H9 (cell line): ENCODE results near the gene GRID1. TPM values are rescaled to one million over a fixed set of nuclear protein-coding genes. Genes with fewer than 3 reads are reported as not detected.

Experiments
- DNase-seq: peaks from one replicate; pipeline ENCODE4 v3.0.0-alpha.2; 2017
- H2AFZ ChIP-seq: one replicate; pipeline ENCODE4 v1.6.1; 2013; ENCODE audit warnings: mild to moderate bottlenecking, low read length, control low read depth, moderate library complexity
- H2AK5ac ChIP-seq: 2 replicates; pipeline ENCODE4 v1.6.1; 2013; ENCODE audit warnings: low read length, control low read depth, mixed read lengths; ENCODE audit not compliant: insufficient read length
- H2BK120ac ChIP-seq: one replicate; pipeline ENCODE4 v1.6.1; 2013; ENCODE audit warnings: low read depth, mild to moderate bottlenecking, low read length, control low read depth, inconsistent platforms; ENCODE audit not compliant: poor library complexity, severe bottlenecking
- H2BK12ac ChIP-seq: 2 replicates; pipeline ENCODE4 v1.6.1; 2013; ENCODE audit warnings: low read length, control low read depth, mixed read lengths, low read depth; ENCODE audit not compliant: insufficient read length
- H2BK15ac ChIP-seq: 2 replicates; pipeline ENCODE4 v1.6.1; 2013; ENCODE audit warnings: low read depth, low read length, control low read depth
- H2BK20ac ChIP-seq: one replicate; pipeline ENCODE4 v1.6.1; 2013; ENCODE audit warnings: low read depth, mild to moderate bottlenecking, low read length, control low read depth, inconsistent platforms; ENCODE audit not compliant: poor library complexity, severe bottlenecking
- H2BK5ac ChIP-seq: 2 replicates; pipeline ENCODE4 v1.6.1; 2013; ENCODE audit warnings: low read length, control low read depth, mixed read lengths; ENCODE audit not compliant: insufficient read length
- H3K14ac ChIP-seq: 2 replicates; pipeline ENCODE4 v1.6.1; 2013; ENCODE audit warnings: low read length, control low read depth; ENCODE audit not compliant: insufficient read depth
- H3K18ac ChIP-seq: 2 replicates; pipeline ENCODE4 v1.6.1; 2013; ENCODE audit warnings: low read depth, mild to moderate bottlenecking, mixed read lengths, low read length, control low read depth; ENCODE audit not compliant: insufficient read length
- H3K23ac ChIP-seq: 2 replicates; pipeline ENCODE4 v1.6.1; 2013; ENCODE audit warnings: low read length, control low read depth, mixed read lengths, low read depth; ENCODE audit not compliant: insufficient read length
- H3K23me2 ChIP-seq: 2 replicates; pipeline ENCODE4 v1.6.1; 2013; ENCODE audit warnings: low read depth, mild to moderate bottlenecking, mixed read lengths, low read length, control low read depth; ENCODE audit not compliant: insufficient read length, poor library complexity, severe bottlenecking
- H3K27ac ChIP-seq: 2 replicates; pipeline ENCODE4 v1.5.1; 2013; ENCODE audit warnings: low read length, control low read depth, mixed read lengths, low read depth; ENCODE audit not compliant: insufficient read length
- H3K27me3 ChIP-seq: 2 replicates; pipeline ENCODE4 v1.6.1; 2013; ENCODE audit warnings: low read length, control low read depth, inconsistent platforms; ENCODE audit not compliant: insufficient read depth
- H3K4ac ChIP-seq: 2 replicates; pipeline ENCODE4 v1.6.1; 2013; ENCODE audit warnings: low read depth, mild to moderate bottlenecking, control low read depth, inconsistent platforms, low read length, moderate library complexity
- H3K4me1 ChIP-seq: 2 replicates; pipeline ENCODE4 v1.6.1; 2013; ENCODE audit warnings: low read length, control low read depth, inconsistent platforms; ENCODE audit not compliant: insufficient read depth
- H3K4me2 ChIP-seq: 2 replicates; pipeline ENCODE4 v1.6.1; 2013; ENCODE audit warnings: low read length, control low read depth, mixed read lengths; ENCODE audit not compliant: insufficient read length, insufficient read depth
- H3K56ac ChIP-seq: 2 replicates; pipeline ENCODE4 v1.6.1; 2013; ENCODE audit warnings: low read depth, mild to moderate bottlenecking, mixed read lengths, low read length, control low read depth; ENCODE audit not compliant: insufficient read length
- H3K79me1 ChIP-seq: 2 replicates; pipeline ENCODE4 v1.6.1; 2013; ENCODE audit warnings: low read depth, mild to moderate bottlenecking, moderate library complexity, low read length, control low read depth, inconsistent platforms; ENCODE audit not compliant: insufficient read depth, poor library complexity, severe bottlenecking
- H3K79me2 ChIP-seq: 2 replicates; pipeline ENCODE4 v1.6.1; 2013; ENCODE audit warnings: low read length, control low read depth, inconsistent platforms; ENCODE audit not compliant: insufficient read depth
- H3K9ac ChIP-seq: 2 replicates; pipeline ENCODE4 v1.6.1; 2013; ENCODE audit warnings: low read length, control low read depth, mixed read lengths; ENCODE audit not compliant: insufficient read length; ENCODE audit errors: extremely low read depth
- H3K9me3 ChIP-seq: one replicate; pipeline ENCODE4 v1.6.1; 2013; ENCODE audit warnings: low read depth, low read length, inconsistent platforms; ENCODE audit not compliant: control insufficient read depth
- H3T11ph ChIP-seq: one replicate; pipeline ENCODE4 v1.6.1; 2013; ENCODE audit warnings: mild to moderate bottlenecking, low read length, control low read depth, inconsistent platforms
- H4K20me1 ChIP-seq: one replicate; pipeline ENCODE4 v1.6.1; 2013; ENCODE audit not compliant: control insufficient read depth, insufficient read length, insufficient read depth
- H4K5ac ChIP-seq: 2 replicates; pipeline ENCODE4 v1.6.1; 2013; ENCODE audit warnings: low read depth, mild to moderate bottlenecking, mixed read lengths, low read length, control low read depth; ENCODE audit not compliant: insufficient read length
- H4K8ac ChIP-seq: replicated peaks from 2 replicates; pipeline ENCODE4 v1.6.1; 2013; ENCODE audit warnings: low read length, control low read depth, mixed read lengths, low read depth; ENCODE audit not compliant: insufficient read length
- H4K91ac ChIP-seq: 2 replicates; pipeline ENCODE4 v1.6.1; 2013; ENCODE audit warnings: low read depth, mild to moderate bottlenecking, moderate library complexity, mixed read lengths, low read length, control low read depth; ENCODE audit not compliant: insufficient read length
- H3K27ac Mint-ChIP-seq, 3 experiments: 2 replicates in 2 of 3; 3 replicates in 1 of 3; pipeline ENCODE4 v1.8.0; 2020 to 2021; ENCODE audit warnings: mixed read lengths in 3 of 3, mild to moderate bottlenecking in 1 of 3, moderate library complexity in 1 of 3
- H3K27me3 Mint-ChIP-seq: 2 replicates; pipeline ENCODE4 v1.8.0; 2021; ENCODE audit warnings: low read depth, mild to moderate bottlenecking, moderate library complexity, mixed read lengths
- H3K36me3 Mint-ChIP-seq, 3 experiments: 2 replicates in 2 of 3; 3 replicates in 1 of 3; pipeline ENCODE4 v1.8.0; 2020 to 2021; ENCODE audit warnings: low read depth in 3 of 3, mixed read lengths in 3 of 3; ENCODE audit not compliant: insufficient read depth in 1 of 3
- H3K4me1 Mint-ChIP-seq, 2 experiments: 2 replicates each; pipeline ENCODE4 v1.8.0; 2020; ENCODE audit warnings: mixed read lengths in 2 of 2
- H3K4me3 Mint-ChIP-seq, 2 experiments: 2 replicates in 1 of 2; 3 replicates in 1 of 2; pipeline ENCODE4 v1.8.0; 2020 to 2021; ENCODE audit warnings: mild to moderate bottlenecking in 2 of 2, mixed read lengths in 2 of 2, moderate library complexity in 1 of 2
- H3K9me3 Mint-ChIP-seq, 2 experiments: 2 replicates in 1 of 2; 3 replicates in 1 of 2; pipeline ENCODE4 v1.8.0; 2020; ENCODE audit warnings: mild to moderate bottlenecking in 2 of 2, mixed read lengths in 2 of 2, moderate library complexity in 1 of 2
- CTCF ChIP-seq: fragments of 200-600 bp; sonication (generic); conservative IDR thresholded peaks from 3 replicates; pipeline ENCODE4 v1.8.0; 2021; ENCODE audit warnings: antibody characterized with exemption, mild to moderate bottlenecking
- WGBS: extraction: QIAGEN DNeasy Blood & Tissue Kit; methylation state at CpG from one replicate; pipeline ENCODE4 v1.1.7; 2013; ENCODE audit warnings: missing lambda C conversion rate, low lambda C conversion rate, mixed read lengths; ENCODE audit not compliant: insufficient read length; ENCODE audit errors: extremely low coverage; 5-methylcytosine and 5-hydroxymethylcytosine counted together
- total RNA-seq: library from RNA; stranded (reverse); gene quantifications from 2 replicates; pipeline ENCODE4 v1.2.1, GENCODE V29; 2021

The GRID1 gene
- total RNA-seq, 1 experiment from 2014 or later, result 0.35 TPM

GRCh38 chr10:85650791-85651496, 715.7 kb downstream of the GRID1 start:
- H4K8ac ChIP-seq, result no peak overlapping the region
- H3K79me1 ChIP-seq, result no peaks in the 10 kb centered on the region
- Mint-ChIP-seq H3K9me3 (no peaks in the 10 kb centered on the region), H3K4me1 (peaks cover 13 to 15% of the 10 kb centered on the region in 2 experiments), H3K36me3 (no peaks in the 10 kb centered on the region; a peak in 1 of 7 replicates), H3K27me3 (no peaks in the 10 kb centered on the region; the same call in 1 of the 2 replicates), H3K27ac (no peak overlapping the region), H3K4me3 (no peak overlapping the region)
- H2BK20ac ChIP-seq, result no peak overlapping the region
- H3K14ac ChIP-seq, result no peak overlapping the region
- H2BK5ac ChIP-seq, result no peak overlapping the region
- no peak overlapping the region for H2BK120ac ChIP-seq
- H3K9ac ChIP-seq, result no peak overlapping the region
- no peak overlapping the region for H3K56ac ChIP-seq
- no peak overlapping the region for H4K5ac ChIP-seq
- no peaks in the 10 kb centered on the region for H4K20me1 ChIP-seq
- H3K27ac ChIP-seq, result no peak overlapping the region
- H3K4ac ChIP-seq, result no peak overlapping the region
- no peak for DNase-seq
- H3K27me3 ChIP-seq, result no peaks in the 10 kb centered on the region
- no peak overlapping the region for H2AFZ ChIP-seq
- WGBS, result no CpG with 5 or more reads among the region's 1 CpG
- no peak overlapping the region for H3K18ac ChIP-seq
- H4K91ac ChIP-seq, result no peak overlapping the region
- no peak overlapping the region for H2BK15ac ChIP-seq
- H2AK5ac ChIP-seq, result no peak overlapping the region
- TF ChIP-seq CTCF, result no peak
- H3K79me2 ChIP-seq, result no peaks in the 10 kb centered on the region
- H2BK12ac ChIP-seq, result no peak overlapping the region
- H3K9me3 ChIP-seq, result no peaks in the 10 kb centered on the region
- H3K4me1 ChIP-seq, result no peaks in the 10 kb centered on the region
- no peak overlapping the region for H3K4me2 ChIP-seq
- H3K23ac ChIP-seq, result no peak overlapping the region
- H3K23me2 ChIP-seq, result no peaks in the 10 kb centered on the region
- H3T11ph ChIP-seq, result no peak overlapping the region
